OCI-LY7 (cell line): ENCODE data around the gene TMEM170B.

Experiments
- EZH2phosphoT487 ChIP-seq: fragments of 200-600 bp; sonication (generic); IDR thresholded peaks from 2 replicates; pipeline ENCODE4 v1.6.1; 2018; ENCODE audit warnings: low read depth, borderline replicate concordance, mild to moderate bottlenecking, mixed run types, antibody characterized with exemption, low read length, moderate library complexity, mixed read lengths
- TF ChIP-seq, protein P1 (sequence below): fragments of 200-600 bp; sonication (generic); conservative IDR thresholded peaks from 2 replicates; pipeline ENCODE4 v1.5.1; 2014; ENCODE audit warnings: mild to moderate bottlenecking, antibody characterized with exemption, low read length, moderate library complexity, mixed read lengths

DNA sequence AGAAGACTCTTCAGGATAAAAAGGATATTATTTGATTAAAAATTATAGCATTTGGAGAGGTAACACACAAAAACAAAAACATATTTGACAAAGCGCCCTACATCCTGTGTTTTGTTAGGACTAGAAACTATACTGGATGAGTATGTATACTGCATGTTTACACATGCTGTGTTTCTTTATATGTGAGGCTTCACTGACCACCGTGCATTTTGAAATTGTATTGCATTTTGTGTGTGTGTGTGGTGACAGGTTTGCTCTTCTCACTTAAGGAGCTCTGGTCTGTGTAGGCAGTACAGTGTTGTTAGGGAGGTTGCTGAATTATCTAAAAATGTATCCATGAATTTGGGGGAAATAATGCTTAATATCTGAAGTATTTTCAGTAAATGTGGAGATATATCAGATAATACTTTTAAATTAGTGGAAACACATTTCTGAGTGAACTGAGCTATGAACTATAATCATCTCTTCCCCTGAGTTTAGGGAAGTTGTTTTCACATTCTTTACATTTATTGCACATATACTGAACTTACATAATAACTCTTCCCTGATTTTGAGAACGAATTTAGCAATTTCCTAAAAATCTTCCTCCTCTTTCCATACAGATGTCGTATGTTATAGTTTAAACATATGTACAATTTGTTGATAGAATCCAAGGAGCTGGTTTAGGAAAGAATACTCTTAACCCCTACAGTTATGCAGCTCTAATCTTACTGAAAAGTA is 43.3 kb downstream of the TMEM170B start:
- TF ChIP-seq, protein P1, sequence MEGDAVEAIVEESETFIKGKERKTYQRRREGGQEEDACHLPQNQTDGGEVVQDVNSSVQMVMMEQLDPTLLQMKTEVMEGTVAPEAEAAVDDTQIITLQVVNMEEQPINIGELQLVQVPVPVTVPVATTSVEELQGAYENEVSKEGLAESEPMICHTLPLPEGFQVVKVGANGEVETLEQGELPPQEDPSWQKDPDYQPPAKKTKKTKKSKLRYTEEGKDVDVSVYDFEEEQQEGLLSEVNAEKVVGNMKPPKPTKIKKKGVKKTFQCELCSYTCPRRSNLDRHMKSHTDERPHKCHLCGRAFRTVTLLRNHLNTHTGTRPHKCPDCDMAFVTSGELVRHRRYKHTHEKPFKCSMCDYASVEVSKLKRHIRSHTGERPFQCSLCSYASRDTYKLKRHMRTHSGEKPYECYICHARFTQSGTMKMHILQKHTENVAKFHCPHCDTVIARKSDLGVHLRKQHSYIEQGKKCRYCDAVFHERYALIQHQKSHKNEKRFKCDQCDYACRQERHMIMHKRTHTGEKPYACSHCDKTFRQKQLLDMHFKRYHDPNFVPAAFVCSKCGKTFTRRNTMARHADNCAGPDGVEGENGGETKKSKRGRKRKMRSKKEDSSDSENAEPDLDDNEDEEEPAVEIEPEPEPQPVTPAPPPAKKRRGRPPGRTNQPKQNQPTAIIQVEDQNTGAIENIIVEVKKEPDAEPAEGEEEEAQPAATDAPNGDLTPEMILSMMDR = no peak
- no peak for TF ChIP-seq EZH2phosphoT487
